ENCODE measurements around the gene MED9.

DNA sequence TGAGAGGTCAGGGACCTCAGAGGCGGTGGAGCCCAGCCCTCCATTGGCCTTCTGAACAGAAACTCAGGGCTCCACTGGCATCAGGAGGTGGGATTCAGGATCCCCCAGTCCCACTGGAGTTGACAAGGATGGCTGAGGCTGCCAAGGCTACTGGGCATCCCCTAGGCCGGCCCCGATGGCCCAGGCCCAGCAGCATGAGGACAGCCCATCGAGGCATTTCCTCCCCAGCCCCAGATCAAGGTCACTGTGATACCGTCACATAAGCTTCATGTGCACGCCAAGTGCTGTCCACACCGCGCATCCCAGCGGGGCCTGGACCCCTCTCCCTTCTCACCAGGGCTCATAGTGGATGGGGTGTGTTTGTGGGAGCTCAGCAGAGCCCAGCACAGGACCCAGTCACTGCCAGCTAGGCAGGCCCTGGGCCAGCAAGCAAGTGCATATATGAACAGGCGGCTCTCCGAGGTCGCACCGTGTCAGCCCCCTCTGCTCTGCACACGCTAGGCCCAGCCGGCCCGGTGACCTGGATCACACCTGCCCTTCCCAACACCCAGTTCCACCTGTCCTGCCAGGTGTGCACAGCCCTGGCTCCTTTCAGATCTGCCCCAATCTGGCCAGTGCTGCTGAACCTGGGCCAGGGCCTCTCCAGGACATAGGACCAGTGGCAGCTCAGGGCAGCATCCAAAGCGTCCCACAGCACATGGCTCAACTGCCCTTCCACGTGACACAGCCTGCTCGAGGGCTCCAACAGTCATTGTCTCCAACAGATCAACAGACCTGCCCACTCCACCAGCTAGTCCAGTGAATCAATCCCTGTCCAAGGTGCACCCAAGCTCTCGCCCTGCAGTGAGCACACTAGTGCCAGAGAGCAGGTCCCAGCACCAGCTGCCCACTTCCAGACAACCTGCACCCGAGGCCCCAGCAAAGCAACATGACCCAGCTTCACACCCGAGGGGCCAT, 52.2 kb downstream of the MED9 start:
- TF ChIP-seq, protein P1, sequence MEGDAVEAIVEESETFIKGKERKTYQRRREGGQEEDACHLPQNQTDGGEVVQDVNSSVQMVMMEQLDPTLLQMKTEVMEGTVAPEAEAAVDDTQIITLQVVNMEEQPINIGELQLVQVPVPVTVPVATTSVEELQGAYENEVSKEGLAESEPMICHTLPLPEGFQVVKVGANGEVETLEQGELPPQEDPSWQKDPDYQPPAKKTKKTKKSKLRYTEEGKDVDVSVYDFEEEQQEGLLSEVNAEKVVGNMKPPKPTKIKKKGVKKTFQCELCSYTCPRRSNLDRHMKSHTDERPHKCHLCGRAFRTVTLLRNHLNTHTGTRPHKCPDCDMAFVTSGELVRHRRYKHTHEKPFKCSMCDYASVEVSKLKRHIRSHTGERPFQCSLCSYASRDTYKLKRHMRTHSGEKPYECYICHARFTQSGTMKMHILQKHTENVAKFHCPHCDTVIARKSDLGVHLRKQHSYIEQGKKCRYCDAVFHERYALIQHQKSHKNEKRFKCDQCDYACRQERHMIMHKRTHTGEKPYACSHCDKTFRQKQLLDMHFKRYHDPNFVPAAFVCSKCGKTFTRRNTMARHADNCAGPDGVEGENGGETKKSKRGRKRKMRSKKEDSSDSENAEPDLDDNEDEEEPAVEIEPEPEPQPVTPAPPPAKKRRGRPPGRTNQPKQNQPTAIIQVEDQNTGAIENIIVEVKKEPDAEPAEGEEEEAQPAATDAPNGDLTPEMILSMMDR (IDR thresholded peaks at IDR 0.05; ENCODE audit: insufficient read depth, low read length, poor library complexity, severe bottlenecking) = no peak
- no peak for TF ChIP-seq EZH2phosphoT487 (conservative IDR thresholded peaks at IDR 0.05; ENCODE audit: low read length)

Measured in SU-DHL-6 (cell line).